HL-60 (cell line): ENCODE results near the gene COBL.

ENCODE experiments used
- DNase-seq, 2 experiments: peaks; one replicate each; pipeline ENCODE4 v3.0.0-alpha.2; 2010 to 2020; ENCODE audit warnings: low read depth in 1 of 2, low spot score in 1 of 2
- H3K27ac ChIP-seq: fragments of 250-450 bp; sonication (Bioruptor Pico); replicated peaks from 2 replicates; pipeline ENCODE4 v1.5.1; 2020; ENCODE audit warnings: mild to moderate bottlenecking, moderate library complexity
- H3K27me3 ChIP-seq: fragments of 250-450 bp; sonication (Bioruptor Pico); 2 replicates; pipeline ENCODE4 v1.5.1; 2021; ENCODE audit warnings: mild to moderate bottlenecking, moderate library complexity; ENCODE audit not compliant: insufficient read depth, poor library complexity, severe bottlenecking
- H3K4me3 ChIP-seq: replicated peaks from 2 replicates; pipeline ENCODE4 v1.5.1; 2011; ENCODE audit warnings: mild to moderate bottlenecking, control low read depth, low read length; ENCODE audit not compliant: insufficient read depth
- GABPA ChIP-seq: IDR thresholded peaks from 2 replicates; pipeline ENCODE4 v1.6.1; 2012; ENCODE audit warnings: low read depth
- POLR2AphosphoS5 ChIP-seq: IDR thresholded peaks from 2 replicates; pipeline ENCODE4 v1.6.1; 2012; ENCODE audit warnings: low read depth
- REST ChIP-seq: IDR thresholded peaks from 2 replicates; pipeline ENCODE4 v1.6.1; 2012; ENCODE audit warnings: low read depth; ENCODE audit not compliant: insufficient replicate concordance
- SPI1 ChIP-seq: IDR thresholded peaks from 2 replicates; pipeline ENCODE4 v1.6.1; 2012; ENCODE audit warnings: low read depth, mild to moderate bottlenecking, borderline replicate concordance
- TF ChIP-seq, protein P1 (sequence below): IDR thresholded peaks from one replicate; pipeline ENCODE4 v1.5.1; 2011; ENCODE audit warnings: low read length, control low read depth, inconsistent platforms; ENCODE audit not compliant: insufficient read depth

Gene COBL

DNA sequence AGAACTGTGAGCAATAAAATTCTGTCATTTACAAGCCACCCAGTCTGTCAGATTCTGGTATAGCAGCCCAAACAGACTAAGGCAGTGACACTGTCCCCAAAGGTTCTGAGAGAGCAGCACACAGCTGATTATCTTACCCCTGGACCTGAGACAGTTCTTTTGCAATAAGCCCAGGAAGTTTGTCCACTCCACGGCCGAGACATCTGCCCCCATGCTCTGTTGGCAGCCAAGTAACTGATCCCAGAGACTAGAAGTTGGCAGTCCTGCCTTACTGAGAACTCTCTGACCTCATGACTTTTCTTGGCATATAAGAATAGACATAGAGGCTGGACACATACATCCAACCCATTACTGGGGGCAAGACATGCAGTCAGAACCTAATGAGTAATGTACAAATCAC is 290.9 kb downstream of the COBL start:
- H3K4me3 ChIP-seq, result no peak overlapping the region
- TF ChIP-seq POLR2AphosphoS5 (no peak), SPI1 (no peak)
- no peaks in the 10 kb centered on the region for H3K27me3 ChIP-seq
- DNase-seq, result no peak
- no peak overlapping the region for H3K27ac ChIP-seq

DNA sequence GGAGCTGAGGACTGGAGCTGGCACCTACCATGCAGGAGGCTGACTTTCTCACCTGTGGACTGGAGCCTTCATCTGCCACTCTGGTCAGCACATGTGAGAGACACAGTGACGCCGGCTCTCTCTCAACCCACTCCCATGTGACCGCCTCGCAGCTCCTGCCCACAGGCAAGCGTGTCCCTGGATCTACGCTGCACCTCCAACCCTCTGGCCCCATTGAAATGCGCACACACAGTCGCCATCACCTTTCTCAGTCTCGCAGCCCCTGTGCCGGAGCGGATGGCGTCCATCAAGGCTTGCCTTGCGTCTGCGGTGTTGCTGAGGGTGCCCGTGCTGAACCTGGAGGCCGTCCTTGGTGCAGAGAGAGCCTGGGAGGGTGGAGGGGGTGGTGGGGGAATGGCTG is 291.7 kb downstream of the COBL start:
- Histone ChIP-seq H3K27me3 (no peaks in the 10 kb centered on the region), H3K4me3 (no peak overlapping the region), H3K27ac (no peak overlapping the region)
- DNase-seq, result no peak
- TF ChIP-seq REST (no peak), SPI1 (no peak), POLR2AphosphoS5 (no peak), GABPA (no peak)
- TF ChIP-seq, protein P1, sequence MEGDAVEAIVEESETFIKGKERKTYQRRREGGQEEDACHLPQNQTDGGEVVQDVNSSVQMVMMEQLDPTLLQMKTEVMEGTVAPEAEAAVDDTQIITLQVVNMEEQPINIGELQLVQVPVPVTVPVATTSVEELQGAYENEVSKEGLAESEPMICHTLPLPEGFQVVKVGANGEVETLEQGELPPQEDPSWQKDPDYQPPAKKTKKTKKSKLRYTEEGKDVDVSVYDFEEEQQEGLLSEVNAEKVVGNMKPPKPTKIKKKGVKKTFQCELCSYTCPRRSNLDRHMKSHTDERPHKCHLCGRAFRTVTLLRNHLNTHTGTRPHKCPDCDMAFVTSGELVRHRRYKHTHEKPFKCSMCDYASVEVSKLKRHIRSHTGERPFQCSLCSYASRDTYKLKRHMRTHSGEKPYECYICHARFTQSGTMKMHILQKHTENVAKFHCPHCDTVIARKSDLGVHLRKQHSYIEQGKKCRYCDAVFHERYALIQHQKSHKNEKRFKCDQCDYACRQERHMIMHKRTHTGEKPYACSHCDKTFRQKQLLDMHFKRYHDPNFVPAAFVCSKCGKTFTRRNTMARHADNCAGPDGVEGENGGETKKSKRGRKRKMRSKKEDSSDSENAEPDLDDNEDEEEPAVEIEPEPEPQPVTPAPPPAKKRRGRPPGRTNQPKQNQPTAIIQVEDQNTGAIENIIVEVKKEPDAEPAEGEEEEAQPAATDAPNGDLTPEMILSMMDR, result no peak

GRCh38 chr7:51023547-51023946 is 293.1 kb downstream of the COBL start:
- no peak overlapping the region for H3K4me3 ChIP-seq
- no peak for TF ChIP-seq POLR2AphosphoS5
- TF ChIP-seq, protein P1, result no peak
- TF ChIP-seq REST, result no peak
- no peak for TF ChIP-seq SPI1
- no peak for TF ChIP-seq GABPA
- DNase-seq, result no peak
- H3K27me3 ChIP-seq, result no peaks in the 10 kb centered on the region
- H3K27ac ChIP-seq, result no peak overlapping the region

GRCh38 chr7:51022821-51023220 is 293.8 kb downstream of the COBL start:
- no peak for DNase-seq
- no peak for TF ChIP-seq GABPA
- no peak for TF ChIP-seq SPI1
- no peak for TF ChIP-seq POLR2AphosphoS5
- Histone ChIP-seq H3K27me3 (no peaks in the 10 kb centered on the region), H3K27ac (no peak overlapping the region), H3K4me3 (no peak overlapping the region)

GRCh38 chr7:51021906-51022570 is 294.6 kb downstream of the COBL start:
- Histone ChIP-seq H3K27ac (no peak overlapping the region), H3K27me3 (no peaks in the 10 kb centered on the region), H3K4me3 (no peak overlapping the region)
- DNase-seq, result no peak
- TF ChIP-seq GABPA (no peak), REST (no peak), SPI1 (no peak), POLR2AphosphoS5 (no peak)
- TF ChIP-seq, protein P1, result no peak
